Psoas muscle (tissue), 8 donors: ENCODE results near the gene MYOZ2. TPM values are rescaled to one million over a fixed set of nuclear protein-coding genes. Genes with fewer than 3 reads are reported as not detected.

Experiments
- ATAC-seq, 4 donors: fragments of 200-7000 bp; cut with Tn5 transposase; one replicate each; pipeline ENCODE4 v1.9.1; 2020; ENCODE audit warnings: moderate library complexity in 3 of 4, mild to moderate bottlenecking in 2 of 4
- DNase-seq, 2 donors: peaks; one replicate each; pipeline ENCODE4 v3.0.0-alpha.2; 2020
- H3K27ac ChIP-seq: fragments of 200-600 bp; one replicate; pipeline ENCODE4 v1.8.0; 2022
- H3K27me3 ChIP-seq, 3 donors: fragments of 200-600 bp in 1 of 3; one replicate each; pipeline versions ENCODE4 v1.6.1 to v1.8.0; 2013 to 2022; ENCODE audit warnings: low read length in 2 of 3, mild to moderate bottlenecking in 2 of 3, moderate library complexity in 1 of 3; ENCODE audit not compliant: insufficient read depth in 3 of 3
- H3K36me3 ChIP-seq, 2 donors: fragments of 200-600 bp in 1 of 2; one replicate each; pipeline versions ENCODE4 v1.6.1 to v1.8.0; 2013 to 2022; ENCODE audit warnings: low read depth in 1 of 2, mild to moderate bottlenecking in 1 of 2, moderate library complexity in 1 of 2; ENCODE audit not compliant: insufficient read depth in 1 of 2
- H3K4me1 ChIP-seq: fragments of 200-600 bp; one replicate; pipeline ENCODE4 v1.8.0; 2022
- H3K4me3 ChIP-seq: fragments of 200-600 bp; one replicate; pipeline ENCODE4 v1.8.0; 2022; ENCODE audit warnings: mild to moderate bottlenecking
- H3K9me3 ChIP-seq: fragments of 200-600 bp; one replicate; pipeline ENCODE4 v1.8.0; 2022
- WGBS, 3 donors: extraction: QIAGEN DNeasy Blood & Tissue Kit; methylation state at CpG; one replicate each; pipeline versions ENCODE4 v1.1.6 to v1.1.7; 2013; 5-methylcytosine and 5-hydroxymethylcytosine counted together
- intact Hi-C, 2 donors: fragments of 100-400 bp; cut with DNase I; formaldehyde crosslinking; loops; one replicate each; pipeline versions ENCODE4 v1.11.0 to v1.14.2; 2022
- polyA plus RNA-seq, 3 donors: library from polyadenylated mRNA; stranded (reverse); fragments of 200-250 nt; gene quantifications; one replicate each; pipeline ENCODE4 v1.2.3, GENCODE V29; 2013
- total RNA-seq, 4 donors: library from RNA; stranded (reverse); fragmentation: NEBNext Ultra II Directional in 2 of 4; extraction: Animal tissue kit (Norgen Biotek cat#: 25700) in 2 of 4; gene quantifications; one replicate each; pipeline versions ENCODE4 v1.2.1 to v1.2.4, GENCODE V29; 2021 to 2023
- TF ChIP-seq, protein P1 (sequence below): fragments of 200-600 bp; IDR thresholded peaks from one replicate; pipeline ENCODE4 v1.8.0; 2022; ENCODE audit warnings: antibody characterized with exemption
- donor health status: healthy with polysubstance abuse.
- donor health status: DM: no; HTN: no; CAD: no; lungs with moderate emphysema.
- donor health status: Bipolar disorder and iron deficiency.
- donor health status: healthy.
- donor health status: DM: yes; HTN: yes; CAD: no.
- donor health status: DM: no; HTN: no; CAD: no.
- donor health status: DM: no; HTN: no; CAD: no.
- donor health status: DM: yes; HTN: yes; CAD: no.

Gene MYOZ2
- total and polyA plus RNA-seq, 7 donors: 55.1 to 469 (median 204) TPM

DNA sequence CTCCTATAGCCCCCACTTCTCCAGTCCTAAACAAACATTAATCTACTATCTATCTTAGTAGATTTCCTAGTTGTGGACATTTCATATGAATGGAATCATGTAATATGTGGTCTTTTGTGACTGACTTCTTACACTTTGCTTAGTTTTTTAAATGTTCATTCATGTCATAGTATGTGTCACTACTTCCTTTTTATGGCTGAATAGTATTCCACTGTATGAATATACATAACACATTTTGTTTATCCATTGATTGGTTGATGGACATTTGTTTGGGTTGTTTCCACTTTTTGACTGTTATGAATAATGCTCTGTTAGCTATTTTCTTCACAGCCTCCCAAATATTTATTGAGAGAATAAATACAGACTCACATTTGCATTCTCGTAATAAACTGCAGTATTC, 96.7 kb downstream of the MYOZ2 start:
- Histone ChIP-seq H3K27me3 (peaks cover 0 to 2% (median 0%) of the 10 kb centered on the region in 3 donors), H3K9me3 (no peaks in the 10 kb centered on the region), H3K36me3 (peaks cover 4 to 52% of the 10 kb centered on the region in 2 donors), H3K4me1 (peaks cover 48% of the 10 kb centered on the region), H3K4me3 (no peak overlapping the region), H3K27ac (no peak overlapping the region)
- no peak for DNase-seq
- TF ChIP-seq, protein P1, sequence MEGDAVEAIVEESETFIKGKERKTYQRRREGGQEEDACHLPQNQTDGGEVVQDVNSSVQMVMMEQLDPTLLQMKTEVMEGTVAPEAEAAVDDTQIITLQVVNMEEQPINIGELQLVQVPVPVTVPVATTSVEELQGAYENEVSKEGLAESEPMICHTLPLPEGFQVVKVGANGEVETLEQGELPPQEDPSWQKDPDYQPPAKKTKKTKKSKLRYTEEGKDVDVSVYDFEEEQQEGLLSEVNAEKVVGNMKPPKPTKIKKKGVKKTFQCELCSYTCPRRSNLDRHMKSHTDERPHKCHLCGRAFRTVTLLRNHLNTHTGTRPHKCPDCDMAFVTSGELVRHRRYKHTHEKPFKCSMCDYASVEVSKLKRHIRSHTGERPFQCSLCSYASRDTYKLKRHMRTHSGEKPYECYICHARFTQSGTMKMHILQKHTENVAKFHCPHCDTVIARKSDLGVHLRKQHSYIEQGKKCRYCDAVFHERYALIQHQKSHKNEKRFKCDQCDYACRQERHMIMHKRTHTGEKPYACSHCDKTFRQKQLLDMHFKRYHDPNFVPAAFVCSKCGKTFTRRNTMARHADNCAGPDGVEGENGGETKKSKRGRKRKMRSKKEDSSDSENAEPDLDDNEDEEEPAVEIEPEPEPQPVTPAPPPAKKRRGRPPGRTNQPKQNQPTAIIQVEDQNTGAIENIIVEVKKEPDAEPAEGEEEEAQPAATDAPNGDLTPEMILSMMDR: no peak
- intact Hi-C loops: no loop called here
- WGBS, 3 donors: 96 to 100% (median 97%) methylated on average over 1 of the region's 1 CpG
- no peak for ATAC-seq

DNA sequence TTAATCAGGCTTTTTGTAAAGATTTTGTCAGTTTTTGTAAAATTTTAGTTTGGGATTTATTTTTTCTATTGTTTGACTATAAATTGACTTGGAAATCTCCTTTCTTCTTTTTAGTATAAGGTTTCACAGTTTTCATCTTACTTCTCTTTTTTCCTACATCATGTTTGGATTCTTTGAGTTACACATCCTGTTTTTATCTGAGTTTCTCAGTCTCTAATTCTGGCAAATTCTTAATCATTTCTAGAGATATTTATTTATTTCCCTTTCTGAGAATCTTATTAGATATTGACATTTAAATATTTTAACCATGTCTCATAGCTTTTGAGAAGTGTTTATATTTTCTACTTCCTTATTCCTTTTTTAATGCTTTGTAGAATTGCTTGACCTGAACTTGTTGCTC, 97.6 kb downstream of the MYOZ2 start:
- H3K36me3 ChIP-seq: peaks cover 4 to 58% of the 10 kb centered on the region in 2 donors
- DNase-seq (no peak), ATAC-seq (no peak)
- no peaks in the 10 kb centered on the region for H3K9me3 ChIP-seq
- intact Hi-C loops: no loop called here
- TF ChIP-seq, protein P1: no peak
- peaks cover 0 to 2% (median 0%) of the 10 kb centered on the region in 3 donors for H3K27me3 ChIP-seq
- H3K4me1 ChIP-seq: peaks cover 41% of the 10 kb centered on the region
- no peak overlapping the region for H3K4me3 ChIP-seq
- H3K27ac ChIP-seq: peak overlapping the region; percentile 42

DNA sequence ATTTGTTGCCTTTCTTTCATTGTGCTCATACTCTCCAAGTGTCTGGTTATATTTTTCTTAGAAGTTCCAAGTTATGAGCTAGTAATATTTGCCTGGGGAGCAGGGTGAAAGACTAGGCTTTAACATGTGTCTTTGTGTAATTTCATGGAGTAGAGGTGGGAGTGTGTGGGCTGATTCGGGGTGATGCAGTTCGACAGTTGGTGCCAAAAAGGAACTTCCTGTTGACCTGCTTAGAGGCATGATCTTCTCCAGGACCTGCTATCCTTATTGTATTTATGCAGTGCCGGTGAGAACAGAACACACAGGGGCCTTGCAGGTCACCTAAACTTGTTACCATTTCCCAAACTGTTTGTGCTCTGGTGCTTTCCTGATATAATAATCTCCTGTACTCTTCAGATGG, 98.1 kb downstream of the MYOZ2 start:
- Histone ChIP-seq H3K4me1 (peaks cover 36% of the 10 kb centered on the region), H3K27me3 (peaks cover 0 to 2% (median 0%) of the 10 kb centered on the region in 3 donors), H3K4me3 (no peak overlapping the region), H3K36me3 (peaks cover 4 to 63% of the 10 kb centered on the region in 2 donors), H3K27ac (peak overlapping the region; percentile 42), H3K9me3 (no peaks in the 10 kb centered on the region)
- TF ChIP-seq, protein P1: no peak
- peak in 1 of 4 donors; percentile 14 for ATAC-seq
- WGBS, 3 donors: 29 to 46% (median 38%) methylated on average over 3 of the region's 3 CpGs
- no peak for DNase-seq
- intact Hi-C loops: no loop called here

DNA sequence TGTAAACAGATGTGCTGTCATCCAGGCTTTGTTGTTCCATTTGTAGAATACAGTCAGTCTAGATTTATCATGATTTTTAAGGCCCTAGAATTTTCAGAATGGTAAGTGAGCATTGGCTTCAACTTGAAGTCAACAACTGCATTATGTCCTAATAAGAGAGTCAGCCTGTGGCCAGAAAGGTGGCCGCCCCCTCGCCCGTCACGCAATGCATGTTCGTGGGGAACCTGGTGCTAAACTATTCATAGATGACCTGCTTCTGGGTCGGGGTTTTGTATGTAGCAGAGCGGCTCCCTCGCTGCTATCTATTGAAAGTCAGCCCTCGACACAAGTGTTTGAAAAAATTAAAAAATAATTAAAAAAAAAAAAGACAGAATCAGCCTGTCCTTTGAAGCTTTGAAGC, 101.6 kb downstream of the MYOZ2 start:
- peaks cover 4 to 67% of the 10 kb centered on the region in 2 donors for H3K36me3 ChIP-seq
- TF ChIP-seq, protein P1: no peak
- H3K4me3 ChIP-seq: no peak overlapping the region
- peak overlapping the region; percentile 37 for H3K27ac ChIP-seq
- H3K27me3 ChIP-seq: no peaks in the 10 kb centered on the region
- peaks cover 30% of the 10 kb centered on the region for H3K4me1 ChIP-seq
- DNase-seq (no peak), ATAC-seq (no peak)
- WGBS, 3 donors: 83 to 94% (median 84%) methylated on average over 9 of the region's 9 CpGs
- intact Hi-C loops: loop anchor here in 1 of 2 donors (5.0 kb wide), 1 partner anchor 45 kb away; no protein-coding TSS in a partner anchor
- H3K9me3 ChIP-seq: no peaks in the 10 kb centered on the region

Other genes starting within 250 kb of the MYOZ2 start
- 1,000 to 10,000 TPM; 1,548 to 2,858 (median 2,312) TPM for gene SYNPO2, start 247.0 kb upstream of the MYOZ2 start, total RNA-seq
- 100 to 1,000 TPM in 2 of 3 donors, 10 to 100 TPM in 1; 35.7 to 861 (median 475) TPM for gene SYNPO2, start 247.0 kb upstream of the MYOZ2 start, polyA plus RNA-seq
- 10 to 100 TPM; 43.8 to 89.5 (median 57.3) TPM for gene USP53, start 76.9 kb downstream of the MYOZ2 start, total RNA-seq
- gene USP53, start 76.9 kb downstream of the MYOZ2 start, polyA plus RNA-seq: 10 to 100 TPM in 2 of 3 donors, 1 to 10 TPM in 1; 6.0 to 54.5 (median 18.5) TPM
- gene FABP2, start 186.3 kb downstream of the MYOZ2 start, total RNA-seq: not detected
- under 1 TPM in 2 of 3 donors, not detected in 1; 0.04 to 0.26 TPM for gene FABP2, start 186.3 kb downstream of the MYOZ2 start, polyA plus RNA-seq